Thoracic aorta (tissue), 2 donors: ENCODE results near the gene CEP20. TPM values are rescaled to one million over a fixed set of nuclear protein-coding genes. Genes with fewer than 3 reads are reported as not detected.
A peak's percentile ranks its signal among the peaks of the same experiment; 100 is the strongest.

Experiments used
- ATAC-seq: fragments of 150-250 bp; one replicate; pipeline ENCODE4 v1.8.0; 2017; ENCODE audit warnings: low read depth; ENCODE audit not compliant: insufficient number of reproducible peaks, low FRiP score
- DNase-seq: peaks from one replicate; pipeline ENCODE4 v3.0.0-alpha.2; 2020; ENCODE audit warnings: low spot score
- H3K27ac ChIP-seq, 2 donors: fragments of 200-600 bp; sonication (generic); 1 replicate in 1 of 2; 2 replicates in 1 of 2; pipeline ENCODE4 v1.5.1; 2016; ENCODE audit warnings: mild to moderate bottlenecking in 2 of 2, moderate library complexity in 2 of 2
- H3K27me3 ChIP-seq: fragments of 200-600 bp; sonication (generic); replicated peaks from 2 replicates; pipeline ENCODE4 v1.6.0; 2016; ENCODE audit warnings: mild to moderate bottlenecking; ENCODE audit not compliant: insufficient read depth
- H3K36me3 ChIP-seq: fragments of 200-600 bp; sonication (generic); one replicate; pipeline ENCODE4 v1.5.1; 2016
- H3K4me1 ChIP-seq, 2 donors: fragments of 200-600 bp; sonication (generic); 1 replicate in 1 of 2; 2 replicates in 1 of 2; pipeline versions ENCODE4 v1.5.1 to v1.6.0; 2016; ENCODE audit warnings: low read depth in 2 of 2, mild to moderate bottlenecking in 1 of 2; ENCODE audit not compliant: control insufficient read depth in 1 of 2
- H3K4me3 ChIP-seq: fragments of 200-600 bp; sonication (generic); 2 replicates; pipeline ENCODE4 v1.5.1; 2016; ENCODE audit warnings: mild to moderate bottlenecking
- H3K9me3 ChIP-seq: fragments of 200-600 bp; sonication (generic); 2 replicates; pipeline ENCODE4 v1.5.1; 2016
- CTCF ChIP-seq: fragments of 200-600 bp; sonication (generic); IDR thresholded peaks from one replicate; pipeline ENCODE4 v1.5.1; 2019; ENCODE audit warnings: antibody characterized with exemption
- total RNA-seq, 2 donors: library from RNA; depleted of rRNA; stranded (reverse); fragments of >200 nt; gene quantifications; one replicate each; pipeline versions ENCODE4 v1.1.0 to v1.2.3, GENCODE V29; 2016

Gene CEP20
- total RNA-seq, 2 donors from 2014 or later, result 14.9 to 29.1 TPM

GRCh38 chr16:15887283-15887682 lies 1.1 kb downstream of the CEP20 start:
- no peak for ATAC-seq
- Histone ChIP-seq H3K27ac (no peak overlapping the region), H3K36me3 (peaks cover 8% of the 10 kb centered on the region), H3K4me3 (peak overlapping the region; percentile 92), H3K4me1 (peaks cover 15 to 24% of the 10 kb centered on the region in 2 donors), H3K9me3 (no peaks in the 10 kb centered on the region), H3K27me3 (no peaks in the 10 kb centered on the region)
- DNase-seq, result no peak
- no peak for TF ChIP-seq CTCF

GRCh38 chr16:15886078-15886477 lies 2.3 kb downstream of the CEP20 start:
- DNase-seq (no peak), ATAC-seq (no peak)
- Histone ChIP-seq H3K36me3 (peaks cover 14% of the 10 kb centered on the region), H3K4me1 (peaks cover 15 to 24% of the 10 kb centered on the region in 2 donors), H3K9me3 (no peaks in the 10 kb centered on the region), H3K4me3 (no peak overlapping the region), H3K27ac (no peak overlapping the region), H3K27me3 (no peaks in the 10 kb centered on the region)
- TF ChIP-seq CTCF, result no peak

- Histone ChIP-seq H3K36me3 (peaks cover 14% of the 10 kb centered on the region), H3K27ac (no peak overlapping the region), H3K27me3 (no peaks in the 10 kb centered on the region), H3K9me3 (no peaks in the 10 kb centered on the region), H3K4me1 (peaks cover 15 to 24% of the 10 kb centered on the region in 2 donors), H3K4me3 (no peak overlapping the region)
- no peak for TF ChIP-seq CTCF
- DNase-seq (no peak), ATAC-seq (no peak)
Measured at GRCh38 chr16:15885560-15886001, 2.8 kb downstream of the CEP20 start.

- no peak for DNase-seq
- Histone ChIP-seq H3K9me3 (no peaks in the 10 kb centered on the region), H3K27ac (no peak overlapping the region), H3K36me3 (peaks cover 14% of the 10 kb centered on the region), H3K4me1 (peaks cover 19 to 27% of the 10 kb centered on the region in 2 donors), H3K27me3 (no peaks in the 10 kb centered on the region), H3K4me3 (no peak overlapping the region)
- TF ChIP-seq CTCF, result no peak
- no peak for ATAC-seq
Measured at GRCh38 chr16:15882563-15882962, 5.8 kb downstream of the CEP20 start.

GRCh38 chr16:15881794-15882379 lies 6.5 kb downstream of the CEP20 start:
- DNase-seq, result no peak
- Histone ChIP-seq H3K4me3 (no peak overlapping the region), H3K9me3 (no peaks in the 10 kb centered on the region), H3K36me3 (peaks cover 15% of the 10 kb centered on the region), H3K27ac (no peak overlapping the region), H3K4me1 (peaks cover 14 to 20% of the 10 kb centered on the region in 2 donors), H3K27me3 (no peaks in the 10 kb centered on the region)
- no peak for ATAC-seq
- TF ChIP-seq CTCF, result no peak
